HG03280 (cell line): ENCODE data around the gene SYDE2.
A peak's percentile ranks its signal among the peaks of the same experiment; 100 is the strongest.
"Not testable (repeated sequence)": the region's sequence is repeated elsewhere in the genome, so short reads cannot be mapped to it uniquely, and the experiment has no call there.

Experiments used
- ATAC-seq: cut with Tn5 transposase; IDR thresholded peaks from one replicate; pipeline ENCODE4 v1.9.1; 2021; ENCODE audit warnings: mild to moderate bottlenecking, moderate library complexity; ENCODE audit not compliant: unreplicated experiment

The SYDE2 gene, protein sequence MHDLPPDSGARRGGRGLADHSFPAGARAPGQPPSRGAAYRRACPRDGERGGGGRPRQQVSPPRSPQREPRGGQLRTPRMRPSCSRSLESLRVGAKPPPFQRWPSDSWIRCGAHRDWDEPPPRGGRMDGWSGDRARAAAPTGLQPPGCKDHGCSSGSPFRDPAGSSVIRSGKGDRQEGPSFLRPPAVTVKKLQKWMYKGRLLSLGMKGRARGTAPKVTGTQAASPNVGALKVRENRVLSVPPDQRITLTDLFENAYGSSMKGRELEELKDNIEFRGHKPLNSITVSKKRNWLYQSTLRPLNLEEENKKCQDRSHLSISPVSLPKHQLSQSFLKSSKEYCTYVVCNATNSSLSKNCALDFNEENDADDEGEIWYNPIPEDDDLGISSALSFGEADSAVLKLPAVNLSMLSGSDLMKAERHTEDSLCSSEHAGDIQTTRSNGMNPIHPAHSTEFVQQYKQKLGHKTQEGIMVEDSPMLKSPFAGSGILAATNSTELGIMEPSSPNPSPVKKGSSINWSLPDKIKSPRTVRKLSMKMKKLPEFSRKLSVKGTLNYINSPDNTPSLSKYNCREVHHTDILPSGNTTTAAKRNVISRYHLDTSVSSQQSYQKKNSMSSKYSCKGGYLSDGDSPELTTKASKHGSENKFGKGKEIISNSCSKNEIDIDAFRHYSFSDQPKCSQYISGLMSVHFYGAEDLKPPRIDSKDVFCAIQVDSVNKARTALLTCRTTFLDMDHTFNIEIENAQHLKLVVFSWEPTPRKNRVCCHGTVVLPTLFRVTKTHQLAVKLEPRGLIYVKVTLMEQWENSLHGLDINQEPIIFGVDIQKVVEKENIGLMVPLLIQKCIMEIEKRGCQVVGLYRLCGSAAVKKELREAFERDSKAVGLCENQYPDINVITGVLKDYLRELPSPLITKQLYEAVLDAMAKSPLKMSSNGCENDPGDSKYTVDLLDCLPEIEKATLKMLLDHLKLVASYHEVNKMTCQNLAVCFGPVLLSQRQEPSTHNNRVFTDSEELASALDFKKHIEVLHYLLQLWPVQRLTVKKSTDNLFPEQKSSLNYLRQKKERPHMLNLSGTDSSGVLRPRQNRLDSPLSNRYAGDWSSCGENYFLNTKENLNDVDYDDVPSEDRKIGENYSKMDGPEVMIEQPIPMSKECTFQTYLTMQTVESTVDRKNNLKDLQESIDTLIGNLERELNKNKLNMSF

DNA sequence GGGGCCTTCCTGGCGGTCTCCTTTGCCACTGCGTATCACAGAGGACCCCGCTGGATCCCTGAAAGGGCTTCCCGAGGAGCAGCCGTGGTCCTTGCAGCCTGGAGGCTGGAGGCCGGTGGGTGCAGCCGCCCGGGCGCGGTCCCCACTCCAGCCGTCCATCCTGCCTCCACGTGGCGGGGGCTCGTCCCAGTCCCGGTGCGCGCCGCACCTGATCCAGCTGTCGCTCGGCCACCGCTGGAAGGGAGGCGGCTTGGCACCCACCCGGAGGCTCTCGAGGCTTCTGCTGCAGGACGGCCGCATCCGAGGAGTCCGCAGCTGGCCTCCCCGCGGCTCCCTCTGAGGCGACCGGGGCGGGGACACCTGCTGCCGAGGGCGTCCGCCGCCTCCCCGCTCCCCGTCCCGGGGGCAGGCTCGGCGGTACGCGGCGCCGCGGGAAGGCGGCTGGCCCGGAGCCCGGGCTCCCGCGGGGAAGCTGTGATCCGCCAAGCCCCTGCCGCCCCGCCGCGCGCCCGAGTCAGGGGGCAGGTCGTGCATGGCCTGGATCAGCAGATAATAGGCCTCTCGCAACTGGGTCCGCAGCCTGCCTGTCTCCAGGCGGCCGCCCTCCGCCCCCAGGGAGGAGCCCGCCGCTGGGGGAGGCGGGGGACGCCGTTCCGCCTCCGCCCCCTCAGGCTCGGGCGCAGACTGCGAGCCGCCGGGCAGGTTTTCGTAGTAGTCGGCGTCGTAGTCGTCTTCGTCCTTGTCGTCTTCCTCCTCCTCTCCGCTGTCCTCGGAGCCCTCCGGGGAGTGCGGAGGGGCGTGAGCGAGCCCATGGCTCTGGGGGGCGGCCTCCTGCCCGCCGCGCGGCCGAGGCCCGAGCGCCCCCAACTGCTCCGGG lies at the start of gene SYDE2:
Gene SYDE2, minus strand, starts transcription at position 554 of the 877 bp plus-strand sequence. Its CDS starts 20 bp downstream, at position 534.
- ATAC-seq = peak; percentile 66

DNA sequence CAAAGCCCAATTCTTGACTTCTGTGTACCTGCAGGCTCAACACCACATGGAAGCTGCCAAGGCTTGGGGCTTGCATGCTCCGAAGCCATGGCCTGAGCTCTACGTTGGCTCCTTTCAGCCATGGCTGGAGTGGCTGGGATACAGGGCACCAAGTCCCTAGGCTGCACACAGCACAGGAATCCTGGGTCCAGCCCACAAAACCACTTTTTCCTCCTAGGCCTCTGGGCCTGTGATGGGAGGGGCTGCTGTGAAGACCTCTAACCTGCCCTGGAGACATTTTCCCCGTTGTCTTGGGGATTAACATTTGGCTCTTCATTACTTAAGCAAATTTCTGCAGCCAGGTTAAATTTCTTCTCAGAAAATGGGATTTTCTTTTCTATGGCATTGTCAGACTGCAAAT lies 48.2 kb upstream of the SYDE2 start:
- not testable (repeated sequence) for ATAC-seq

GRCh38 chr1:85245891-85246290 lies 45.1 kb upstream of the SYDE2 start:
- no peak for ATAC-seq

GRCh38 chr1:85245456-85245855 lies 44.6 kb upstream of the SYDE2 start:
- ATAC-seq = no peak

DNA sequence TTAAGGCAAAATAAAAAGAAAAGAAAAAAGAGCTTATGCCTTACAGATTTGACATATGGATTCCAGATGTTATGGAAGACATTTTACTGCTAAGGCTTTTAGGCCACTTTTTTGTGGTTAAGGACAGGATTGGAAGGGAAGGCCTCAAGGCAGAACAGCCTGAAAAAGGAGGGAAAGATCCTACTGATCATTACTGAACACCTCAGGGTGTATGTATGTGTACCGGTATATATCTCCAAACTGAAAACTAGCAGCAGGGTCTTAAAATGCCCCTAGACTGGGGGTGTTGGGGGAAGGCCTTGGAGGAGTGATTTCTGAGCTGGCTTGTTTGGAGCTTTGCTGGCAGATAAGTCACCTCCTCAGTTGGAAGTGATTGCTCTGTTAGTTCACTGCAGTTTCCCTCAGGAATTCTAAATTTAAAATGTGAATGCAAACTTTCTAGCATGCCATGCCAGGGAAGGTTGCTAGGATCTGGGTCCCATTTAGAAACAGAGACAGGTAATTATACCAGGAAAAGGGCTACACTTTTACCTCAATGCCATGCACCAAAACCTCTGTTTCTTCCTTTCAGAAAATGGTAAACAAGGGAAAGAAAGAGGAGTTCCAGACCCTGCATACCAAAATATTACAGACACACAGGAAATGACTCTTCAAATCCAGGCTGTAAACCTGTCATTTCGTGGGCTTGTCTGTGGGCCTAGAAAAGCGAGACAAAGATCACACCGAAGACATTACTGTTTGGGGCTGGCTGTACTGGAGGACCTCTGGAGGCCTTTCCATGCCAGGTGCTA lies 43.6 kb upstream of the SYDE2 start:
- ATAC-seq = no peak

DNA sequence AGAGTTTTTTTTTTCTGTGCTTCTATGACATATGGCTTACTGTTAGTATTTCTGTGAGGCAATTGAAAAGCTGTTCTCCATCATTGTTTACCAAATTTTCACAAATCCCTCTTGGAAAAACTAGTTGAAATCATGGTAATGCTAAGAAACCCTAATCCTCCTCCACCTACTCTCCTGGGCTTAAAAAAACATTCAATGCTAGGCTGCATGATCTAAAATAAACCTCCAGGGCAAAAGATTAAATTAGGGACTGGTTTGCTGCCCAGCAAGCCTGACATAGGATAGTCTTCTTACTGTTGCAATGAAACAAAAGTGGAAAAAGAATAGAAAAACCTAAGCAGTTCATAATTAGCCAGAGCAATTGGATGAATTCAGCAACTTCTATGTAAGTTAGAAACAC lies 42.6 kb upstream of the SYDE2 start:
- ATAC-seq = no peak

DNA sequence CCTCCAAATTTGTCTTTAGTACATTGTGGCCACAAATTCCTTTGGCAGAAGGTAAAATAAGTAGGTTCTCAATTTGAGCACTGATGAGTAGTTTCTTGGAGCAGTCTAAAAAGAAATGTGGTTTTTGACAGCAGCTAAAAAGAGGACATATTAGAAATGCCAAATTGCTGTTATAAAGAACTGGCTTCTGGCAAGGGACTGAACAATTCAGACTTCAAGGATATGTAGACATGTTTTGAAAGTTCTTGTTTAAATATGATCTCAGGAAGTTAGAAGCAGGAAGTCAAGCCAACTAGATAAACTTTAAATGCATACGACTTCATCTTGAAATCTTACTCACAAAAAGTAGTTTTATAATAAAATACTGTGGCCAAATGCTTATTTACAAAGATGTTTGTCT lies 39.8 kb upstream of the SYDE2 start:
- no peak for ATAC-seq

- ATAC-seq = no peak
These were observed 39.4 kb upstream of the SYDE2 start for GRCh38 chr1:85240174-85240601.

DNA sequence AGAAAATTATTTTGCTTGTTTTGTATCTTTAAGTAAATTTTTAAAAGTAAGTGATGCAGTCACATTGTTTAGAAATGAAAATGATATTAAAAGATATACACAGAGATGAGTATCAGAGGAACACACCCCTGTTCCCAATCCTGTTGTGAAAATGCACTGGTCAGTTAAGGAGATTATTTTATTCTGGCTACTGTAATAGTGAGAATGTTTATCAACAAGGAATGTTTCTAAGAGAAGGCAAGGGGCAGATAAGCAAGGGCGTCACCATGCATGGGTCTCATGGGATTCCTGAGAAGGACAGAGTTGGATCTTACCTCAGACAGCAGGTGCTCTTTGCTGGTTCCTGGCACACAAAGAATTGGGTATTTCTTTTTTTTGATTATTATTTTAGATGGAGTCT lies 36.8 kb upstream of the SYDE2 start:
- ATAC-seq = no peak

- no peak for ATAC-seq
These were observed 29.6 kb upstream of the SYDE2 start for GRCh38 chr1:85230305-85230977.

GRCh38 chr1:85229574-85230097 lies 28.8 kb upstream of the SYDE2 start:
- ATAC-seq = no peak

DNA sequence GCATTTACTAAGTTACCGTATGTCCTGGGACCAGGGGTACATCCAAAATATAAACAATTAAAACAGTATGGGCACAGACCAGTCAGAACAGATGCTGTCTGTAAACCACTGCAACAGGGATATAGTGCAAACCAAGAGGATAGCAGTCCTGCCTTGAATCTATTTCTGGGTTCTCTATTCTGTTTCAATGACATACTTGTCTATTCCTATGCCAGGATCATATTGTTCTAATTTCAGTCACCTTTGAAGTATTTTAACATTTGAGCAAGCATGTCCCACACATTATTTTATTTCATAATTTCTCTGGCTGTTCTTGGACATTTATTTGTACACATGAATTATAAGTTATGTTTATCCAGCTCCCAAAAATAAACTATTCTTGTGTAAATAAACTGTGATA lies 28.2 kb upstream of the SYDE2 start:
- no peak for ATAC-seq

DNA sequence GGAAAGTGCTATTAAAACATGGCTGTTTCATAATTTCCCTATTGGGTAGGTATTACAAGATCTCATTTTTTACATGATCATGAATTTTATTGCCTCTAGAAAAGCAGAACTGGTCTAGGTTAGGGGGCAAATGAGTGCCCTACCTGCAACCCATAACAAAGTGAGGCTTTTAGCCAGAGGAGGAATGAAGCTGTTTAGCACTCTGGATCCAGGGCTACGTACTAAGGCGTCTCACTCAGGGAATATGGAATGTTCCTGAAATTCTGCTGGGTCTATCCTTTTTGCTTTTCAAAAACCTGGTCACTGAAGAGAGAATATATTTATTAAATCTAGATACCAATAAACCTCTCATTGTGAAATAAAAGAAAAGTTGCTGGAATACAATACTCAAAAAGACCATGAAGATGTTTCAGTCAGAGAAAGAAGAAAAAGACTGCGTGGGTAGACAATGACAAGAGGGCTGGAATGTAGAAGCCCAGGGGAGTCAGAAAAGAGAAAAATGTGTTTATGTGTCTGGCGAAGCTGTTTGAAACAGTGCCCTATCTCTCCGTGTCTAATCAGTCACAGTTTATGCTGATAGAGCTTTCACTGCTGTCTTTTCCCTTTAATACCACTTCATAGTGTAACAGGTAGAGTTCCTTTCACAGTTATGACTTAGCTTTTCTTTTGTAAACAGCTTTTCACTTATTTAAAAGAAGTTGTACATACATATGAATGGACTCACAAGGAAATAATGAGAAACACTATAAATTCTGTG lies 25.0 kb upstream of the SYDE2 start:
- no peak for ATAC-seq

DNA sequence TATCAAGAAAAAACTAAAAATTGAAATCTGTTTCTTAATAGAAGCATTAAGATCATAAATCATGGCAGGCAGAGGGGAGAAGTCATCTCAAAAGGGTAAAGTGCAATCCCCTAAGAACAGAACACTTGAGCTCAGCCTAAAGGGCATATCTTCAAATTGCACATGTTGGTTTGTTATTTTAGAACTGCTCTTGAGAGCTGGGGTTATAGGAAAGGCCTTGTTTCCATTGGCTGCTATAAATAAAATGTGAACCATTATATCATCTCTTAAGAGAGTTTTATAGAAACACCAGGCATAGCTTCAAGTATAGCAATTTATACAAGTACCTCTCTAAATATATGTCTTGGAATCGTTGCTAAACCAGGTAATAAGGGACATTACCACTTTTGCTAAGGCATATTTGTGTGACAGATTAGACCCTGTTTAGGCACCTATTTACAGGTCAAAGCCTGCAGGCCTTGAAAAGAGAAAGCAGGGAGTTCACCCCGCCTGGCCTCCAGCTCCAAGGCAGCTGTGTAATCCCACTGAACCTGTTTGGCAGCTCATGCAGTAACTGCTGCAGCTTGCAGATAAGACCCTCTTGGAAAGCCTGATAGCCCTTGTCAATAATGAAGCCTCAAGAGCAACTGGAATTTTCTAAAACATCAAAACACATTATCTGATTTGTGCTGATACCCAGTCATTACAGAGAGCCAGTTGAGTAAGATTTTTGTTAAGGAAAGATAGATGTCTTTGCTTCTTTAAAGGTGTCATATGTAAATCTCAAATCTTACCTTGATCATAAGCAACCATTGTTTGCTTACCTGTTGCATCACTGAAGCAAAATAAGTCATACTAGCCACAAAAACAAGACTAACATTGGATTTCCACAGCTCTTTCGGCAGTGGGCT lies 24.2 kb upstream of the SYDE2 start:
- no peak for ATAC-seq

DNA sequence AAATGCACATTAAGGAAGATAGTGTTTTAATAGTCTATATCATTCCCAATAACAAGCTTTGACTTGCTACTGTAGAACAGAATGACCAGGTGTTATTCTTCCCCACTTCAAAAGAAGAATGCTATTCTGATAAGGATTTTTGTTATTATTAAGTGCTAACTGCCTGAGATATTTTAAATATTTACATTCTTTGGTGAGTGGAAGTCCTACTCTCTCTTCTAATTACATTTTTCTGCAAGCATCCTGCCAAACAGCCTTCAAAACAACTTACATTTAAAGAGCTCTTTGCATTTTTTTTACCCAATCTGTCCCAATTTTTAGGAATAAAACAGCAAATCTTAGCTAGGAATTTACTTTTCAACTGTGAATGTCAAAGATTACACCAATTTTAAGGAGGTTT lies 23.5 kb upstream of the SYDE2 start:
- ATAC-seq = no peak

DNA sequence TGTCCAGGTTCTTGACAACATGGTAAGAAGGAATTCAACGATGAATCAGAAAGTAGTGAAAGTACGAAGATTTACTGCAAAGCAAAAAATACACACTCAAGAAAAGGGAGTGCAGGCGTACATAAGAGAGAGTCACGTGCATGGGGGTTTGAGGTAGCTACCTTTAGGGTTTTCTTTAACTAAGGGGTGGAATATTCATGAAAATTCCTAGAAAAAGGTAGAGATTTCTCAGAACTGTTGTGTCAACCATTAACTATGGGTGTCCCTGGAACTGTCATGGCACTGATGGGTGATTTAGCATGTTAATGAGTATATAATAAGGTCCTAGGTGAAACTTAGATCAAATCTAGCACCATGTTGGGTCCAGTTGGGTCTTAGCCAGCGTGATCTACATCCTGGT lies 22.5 kb upstream of the SYDE2 start:
- no peak for ATAC-seq

DNA sequence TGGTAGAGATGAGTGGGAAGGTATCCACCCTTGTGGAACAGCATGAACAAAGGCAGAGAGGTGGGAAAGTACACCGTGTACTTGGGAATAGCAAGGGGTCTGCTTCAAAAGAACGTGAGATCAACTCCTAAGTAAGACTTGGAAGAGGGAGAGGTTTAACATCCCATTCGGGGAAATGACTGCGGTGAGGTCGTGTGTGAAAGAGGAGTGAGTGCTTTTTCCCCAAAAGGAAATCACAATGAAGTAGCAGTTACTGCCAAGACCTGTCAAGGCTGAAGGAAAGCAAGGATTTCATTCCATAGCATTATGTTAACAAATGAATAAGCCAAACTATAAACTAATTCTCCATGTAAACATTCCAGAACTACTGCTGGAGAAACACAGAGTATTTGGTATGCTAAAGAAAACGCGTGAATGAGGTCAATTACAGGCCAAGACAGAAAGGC lies 20.0 kb upstream of the SYDE2 start:
- ATAC-seq = no peak
